ENCODE measurements around the gene MARF1. TPM values are rescaled to one million over a fixed set of nuclear protein-coding genes. Genes with fewer than 3 reads are reported as not detected.
"Not testable (repeated sequence)": the region's sequence is repeated elsewhere in the genome, so short reads cannot be mapped to it uniquely, and the experiment has no call there.

Gene MARF1
- total and polyA plus RNA-seq, 3 donors from 2014 or later, result 30.9 to 57.9 (median 49.7) TPM

- WGBS, 2 donors, result 67 to 73% methylated on average over 10 of the region's 10 CpGs
- intact Hi-C loops (cut with DNase I; ENCODE audit: low total_unique reads), result no loop called here
- TF ChIP-seq POLR2A (IDR thresholded peaks at IDR 0.05), result no peak
- TF ChIP-seq CTCF (IDR thresholded peaks at IDR 0.05), result no peak
- Histone ChIP-seq H3K9me3 (no peaks in the 10 kb centered on the region), H3K27me3 (no peaks in the 10 kb centered on the region), H3K4me3 (no peak overlapping the region), H3K36me3 (ENCODE audit: low read depth, missing control alignments) (no peaks in the 10 kb centered on the region), H3K4me1 (no peaks in the 10 kb centered on the region), H3K27ac (no peak overlapping the region)
- DNase-seq, result no peak
Observed at GRCh38 chr16:15553313-15554088, 89.5 kb downstream of the MARF1 start.

GRCh38 chr16:15552507-15552906, 90.4 kb downstream of the MARF1 start:
- no peaks in the 10 kb centered on the region for H3K36me3 ChIP-seq (ENCODE audit: low read depth, missing control alignments)
- WGBS, 2 donors, result 94 to 95% methylated on average over 6 of the region's 6 CpGs
- no peak for TF ChIP-seq POLR2A (IDR thresholded peaks at IDR 0.05)
- no peak for TF ChIP-seq CTCF (IDR thresholded peaks at IDR 0.05)
- DNase-seq, result no peak
- H3K4me1 ChIP-seq, result no peaks in the 10 kb centered on the region
- H3K27me3 ChIP-seq, result no peaks in the 10 kb centered on the region
- H3K4me3 ChIP-seq, result no peak overlapping the region
- intact Hi-C loops (cut with DNase I; ENCODE audit: low total_unique reads), result no loop called here
- no peak overlapping the region for H3K27ac ChIP-seq
- no peaks in the 10 kb centered on the region for H3K9me3 ChIP-seq

DNA sequence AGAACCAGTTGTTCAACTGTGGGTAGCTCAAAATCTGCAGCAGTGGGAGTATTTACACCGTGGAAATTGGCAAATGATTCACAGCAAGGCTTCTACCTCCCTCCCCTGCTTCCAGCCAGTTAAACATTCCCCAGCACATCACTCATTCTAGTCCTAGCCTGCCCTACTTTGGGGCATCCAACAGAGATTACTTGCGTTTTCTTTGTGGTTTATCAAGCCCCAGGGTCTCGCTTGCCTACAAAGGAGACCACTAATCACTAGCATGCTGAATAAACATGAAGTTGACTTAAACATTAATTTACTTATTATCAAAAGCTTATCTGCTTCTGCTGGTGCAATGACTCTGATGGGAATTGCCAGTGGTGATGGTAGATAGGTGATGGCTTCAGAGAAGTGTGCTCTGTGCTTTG, 94.5 kb downstream of the MARF1 start:
- Histone ChIP-seq H3K36me3 (ENCODE audit: low read depth, missing control alignments) (no peaks in the 10 kb centered on the region), H3K4me1 (peaks cover 5% of the 10 kb centered on the region), H3K27ac (no peak overlapping the region), H3K27me3 (no peaks in the 10 kb centered on the region), H3K4me3 (no peak overlapping the region), H3K9me3 (no peaks in the 10 kb centered on the region)
- WGBS, 2 donors, result 87 to 90% methylated on average over 3 of the region's 3 CpGs
- intact Hi-C loops (cut with DNase I; ENCODE audit: low total_unique reads), result no loop called here
- no peak for DNase-seq
- TF ChIP-seq CTCF (IDR thresholded peaks at IDR 0.05) (no peak), POLR2A (IDR thresholded peaks at IDR 0.05) (no peak)

DNA sequence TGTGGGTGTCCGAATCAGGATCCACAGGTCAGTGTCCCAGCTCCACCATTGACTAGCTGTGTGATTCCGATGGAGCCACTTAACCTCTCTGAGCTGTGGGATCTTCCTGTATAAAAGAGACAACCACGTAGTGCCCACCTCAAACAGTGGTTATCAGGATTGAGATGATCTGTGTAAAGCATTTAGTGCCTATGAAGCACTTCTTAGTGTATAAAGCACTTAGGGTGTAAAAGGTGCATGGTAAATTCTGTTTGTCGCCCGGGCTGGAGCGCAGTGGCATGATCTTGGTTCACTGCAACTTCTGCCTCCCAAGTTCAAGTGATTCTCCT, 95.2 kb downstream of the MARF1 start:
- DNase-seq, result no peak
- TF ChIP-seq POLR2A (IDR thresholded peaks at IDR 0.05) (no peak), CTCF (IDR thresholded peaks at IDR 0.05) (no peak)
- Histone ChIP-seq H3K27ac (no peak overlapping the region), H3K36me3 (ENCODE audit: low read depth, missing control alignments) (no peaks in the 10 kb centered on the region), H3K9me3 (no peaks in the 10 kb centered on the region), H3K4me1 (peaks cover 5% of the 10 kb centered on the region), H3K4me3 (no peak overlapping the region), H3K27me3 (no peaks in the 10 kb centered on the region)
- intact Hi-C loops (cut with DNase I; ENCODE audit: low total_unique reads), result no loop called here
- WGBS, 2 donors, result 92 to 94% methylated on average over 6 of the region's 6 CpGs

GRCh38 chr16:15547072-15547767, 95.7 kb downstream of the MARF1 start:
- H3K36me3 ChIP-seq (ENCODE audit: low read depth, missing control alignments); H3K9me3 ChIP-seq; intact Hi-C loops (cut with DNase I; ENCODE audit: low total_unique reads); DNase-seq; H3K4me1 ChIP-seq; H3K27me3 ChIP-seq; H3K4me3 ChIP-seq: not testable (repeated sequence)
- 91 to 94% methylated on average over 8 to 13 of the region's 13 CpGs for WGBS, 2 donors
- peak overlapping the region in 1 of 2 donors; percentile 14 for H3K27ac ChIP-seq
